HepG2 (cell line): Measurements from ENCODE around the gene HAGHL. TPM values are rescaled to one million over a fixed set of nuclear protein-coding genes. Genes with fewer than 3 reads are reported as not detected.

Experiments
- DDIT3 ChIP-seq: sonication (generic); formaldehyde crosslinking; IDR thresholded peaks from 2 replicates; pipeline ENCODE4 v1.4.0; 2020; ENCODE audit warnings: mild to moderate bottlenecking, missing genetic modification reagents
- DNMT1 ChIP-seq: sonication (generic); formaldehyde crosslinking; IDR thresholded peaks from 2 replicates; pipeline ENCODE4 v1.5.1; 2020; ENCODE audit warnings: mild to moderate bottlenecking, missing genetic modification reagents
- ETS1 ChIP-seq: sonication (generic); formaldehyde crosslinking; IDR thresholded peaks from 2 replicates; pipeline ENCODE4 v1.4.0; 2020; ENCODE audit warnings: missing genetic modification reagents
- GMEB2 ChIP-seq: IDR thresholded peaks from 2 replicates; pipeline ENCODE4 v1.6.1; 2016; ENCODE audit warnings: missing biosample characterization, missing genetic modification reagents, low read depth
- HDAC2 ChIP-seq: sonication (generic); formaldehyde crosslinking; IDR thresholded peaks from 2 replicates; pipeline ENCODE4 v1.4.0; 2020; ENCODE audit warnings: missing genetic modification reagents
- HNRNPLL ChIP-seq: fragments of 200-400 bp; formaldehyde crosslinking; IDR thresholded peaks from 2 replicates; pipeline ENCODE4 v1.6.1; 2017; ENCODE audit warnings: mild to moderate bottlenecking, low read depth, low read length; ENCODE audit not compliant: poor library complexity, severe bottlenecking
- HOXA3 ChIP-seq: sonication (generic); formaldehyde crosslinking; IDR thresholded peaks from 2 replicates; pipeline ENCODE4 v1.5.0; 2020; ENCODE audit warnings: missing genetic modification reagents
- MBD4 ChIP-seq: IDR thresholded peaks from 2 replicates; pipeline ENCODE4 v1.6.1; 2012; ENCODE audit warnings: low read length, inconsistent platforms, borderline replicate concordance
- NR2F1 ChIP-seq, 2 experiments: fragments of 450-650 bp in 1 of 2; formaldehyde crosslinking in 1 of 2; IDR thresholded peaks; 2 replicates each; pipeline versions ENCODE4 v1.5.0 to v1.6.1; 2016 to 2020; ENCODE audit warnings: mild to moderate bottlenecking in 1 of 2, missing compliant biosample characterization in 1 of 2, missing genetic modification reagents in 1 of 2, moderate library complexity in 1 of 2
- POLR2A ChIP-seq, 2 experiments: IDR thresholded peaks; 2 replicates each; pipeline ENCODE4 v1.6.1; 2011; ENCODE audit warnings: low read depth in 2 of 2, low read length in 2 of 2, mild to moderate bottlenecking in 1 of 2, moderate library complexity in 1 of 2; ENCODE audit not compliant: insufficient read depth in 1 of 2
- POLR2AphosphoS5 ChIP-seq: IDR thresholded peaks from 2 replicates; pipeline ENCODE4 v1.6.1; 2012; ENCODE audit warnings: low read depth, low read length
- SALL1 ChIP-seq: sonication (generic); formaldehyde crosslinking; IDR thresholded peaks from 2 replicates; pipeline ENCODE4 v1.8.0; 2022; ENCODE audit warnings: mild to moderate bottlenecking, missing genetic modification reagents
- TRIM24 ChIP-seq: sonication (generic); formaldehyde crosslinking; IDR thresholded peaks from 2 replicates; pipeline ENCODE4 v1.8.0; 2022; ENCODE audit warnings: mild to moderate bottlenecking, missing genetic modification reagents
- ZBTB2 ChIP-seq: sonication (generic); formaldehyde crosslinking; IDR thresholded peaks from 2 replicates; pipeline ENCODE4 v1.8.0; 2022; ENCODE audit warnings: low read depth, missing genetic modification reagents
- ZBTB7B ChIP-seq: sonication (generic); formaldehyde crosslinking; IDR thresholded peaks from 2 replicates; pipeline ENCODE4 v1.4.0; 2020; ENCODE audit warnings: missing genetic modification reagents
- ZFP36L2 ChIP-seq: sonication (generic); formaldehyde crosslinking; IDR thresholded peaks from 2 replicates; pipeline ENCODE4 v1.4.0; 2020; ENCODE audit warnings: missing genetic modification reagents
- ZHX1 ChIP-seq: sonication (generic); formaldehyde crosslinking; IDR thresholded peaks from 2 replicates; pipeline ENCODE4 v1.8.1; 2022; ENCODE audit warnings: low read depth, mild to moderate bottlenecking, missing genetic modification reagents
- ZNF143 ChIP-seq: sonication (generic); formaldehyde crosslinking; IDR thresholded peaks from 2 replicates; pipeline ENCODE4 v1.4.0; 2020; ENCODE audit warnings: missing genetic modification reagents
- ZNF567 ChIP-seq: sonication (generic); formaldehyde crosslinking; IDR thresholded peaks from 2 replicates; pipeline ENCODE4 v1.8.1; 2023; ENCODE audit warnings: mild to moderate bottlenecking, missing genetic modification reagents, borderline replicate concordance
- ZNF570 ChIP-seq: sonication (generic); formaldehyde crosslinking; IDR thresholded peaks from 2 replicates; pipeline ENCODE4 v1.4.0; 2020; ENCODE audit warnings: mild to moderate bottlenecking, missing genetic modification reagents, borderline replicate concordance
- ZNF7 ChIP-seq: IDR thresholded peaks from 2 replicates; pipeline ENCODE4 v1.6.1; 2016; ENCODE audit warnings: missing biosample characterization, missing genetic modification reagents
- ZSCAN30 ChIP-seq: sonication (generic); formaldehyde crosslinking; IDR thresholded peaks from 2 replicates; pipeline ENCODE4 v1.5.0; 2020; ENCODE audit warnings: mild to moderate bottlenecking, missing genetic modification reagents
- polyA plus RNA-seq, 8 experiments: library from polyadenylated mRNA; depleted of rRNA in 3 of 8; stranded (reverse) in 7 of 8; unstranded in 1 of 8; fragments of >200 nt; fragmentation: Illumina TruSeq in 4 of 8; extraction: Trizol in 4 of 8; gene quantifications; 2 replicates each; pipeline versions ENCODE4 v1.2.1 to v1.2.3, GENCODE V29; 2011 to 2016; ENCODE audit warnings: low read depth in 4 of 8, missing spikeins in 1 of 8, mixed read lengths in 1 of 8; ENCODE audit not compliant: insufficient read depth in 1 of 8
- total RNA-seq, 5 experiments: library from RNA; depleted of rRNA; stranded (reverse); fragments of >200 nt; fragmentation: Illumina TruSeq; extraction: Trizol; gene quantifications; 2 replicates each; pipeline ENCODE4 v1.2.3, GENCODE V29; 2016; ENCODE audit warnings: low read depth in 1 of 5

The HAGHL gene
- total and polyA plus RNA-seq, 2 of the 13 experiments (the other 11 are each of a cell fraction or from before 2014, with no cell fraction given), result 3.4 to 8.4 TPM

GRCh38 chr16:739560-740458 lies 12.9 kb downstream of the HAGHL start (continued):
- TF ChIP-seq ZHX1 (CRISPR knock-in tag), result peak; percentile 45; the same call in 1 of the 2 replicates
- peak in 1 of 2 experiments; percentile 80; a peak in 2 of 4 replicates for TF ChIP-seq POLR2A (IDR thresholded peaks at IDR 0.05; ENCODE audit: insufficient read depth in 1 of 2, low read depth in 2 of 2, low read length in 2 of 2)
- no peak for TF ChIP-seq ZNF567 (CRISPR knock-in tag)
- no peak for TF ChIP-seq HNRNPLL
- TF ChIP-seq NR2F1 (CRISPR knock-in tag; IDR thresholded peaks at IDR 0.05), result peak in 1 of 2 experiments; percentile 42; a peak in 1 of 4 replicates
- 0 out of 2 replicates have a peak, but pooled peaks have one; percentile 29 for TF ChIP-seq HDAC2 (CRISPR knock-in tag)
- no peak for TF ChIP-seq DNMT1 (CRISPR knock-in tag)
- no peak for TF ChIP-seq ZNF7
- TF ChIP-seq TRIM24 (CRISPR knock-in tag), result no peak
- TF ChIP-seq POLR2AphosphoS5, result peak; percentile 69
- TF ChIP-seq ZBTB2 (CRISPR knock-in tag), result no peak
- no peak for TF ChIP-seq ZNF570 (CRISPR knock-in tag)
- TF ChIP-seq ETS1 (CRISPR knock-in tag), result no peak
- TF ChIP-seq ZFP36L2, result no peak
- TF ChIP-seq GMEB2, result no peak
- TF ChIP-seq DDIT3 (CRISPR knock-in tag), result no peak
- no peak for TF ChIP-seq ZNF143 (CRISPR knock-in tag)
- no peak for TF ChIP-seq MBD4
- no peak for TF ChIP-seq ZSCAN30 (CRISPR knock-in tag)
- TF ChIP-seq HOXA3, result peak; percentile 59; the same call in 1 of the 2 replicates
- TF ChIP-seq SALL1, result peak; percentile 20; the same call in 1 of the 2 replicates
- peak; percentile 30; the same call in 1 of the 2 replicates for TF ChIP-seq ZBTB7B (CRISPR knock-in tag)
